GM18951 (cell line): ENCODE data around the gene ASCL2.

Source experiments
- POLR2A ChIP-seq: IDR thresholded peaks from 4 replicates; pipeline ENCODE4 v1.6.1; 2011; ENCODE audit warnings: mild to moderate bottlenecking; ENCODE audit not compliant: insufficient read length, insufficient read depth; ENCODE audit errors: extremely low read depth
- in situ Hi-C: fragments of 300-500 bp; cut with MboI; formaldehyde crosslinking; loops from one replicate; pipeline ENCODE4 v1.12.0; 2022; ENCODE audit warnings: low sequenced_read_pairs, mixed read lengths, inconsistent platforms; ENCODE audit not compliant: unreplicated experiment

ASCL2 gene

GRCh38 chr11:2270322-2271076, at the start of gene ASCL2:
ASCL2 (minus strand) TSS chr11:2270588; CDS start chr11:2270332, 256 bp downstream.
- in situ Hi-C loops = no loop called here

GRCh38 chr11:2319791-2320472, 49.5 kb upstream of the ASCL2 start:
- in situ Hi-C loops = loop anchor here (5.0 kb wide), 1 partner anchor 107 kb away; no protein-coding TSS in a partner anchor
- TF ChIP-seq POLR2A = no peak

More at GRCh38 chr11:2270322-2271076, at the start of gene ASCL2:
- TF ChIP-seq POLR2A = no peak

GRCh38 chr11:2318707-2319106, 48.3 kb upstream of the ASCL2 start:
- in situ Hi-C loops = loop anchor here (5.0 kb wide), 1 partner anchor 109 kb away; no protein-coding TSS in a partner anchor

GRCh38 chr11:2318123-2318522, 47.7 kb upstream of the ASCL2 start:
- in situ Hi-C loops = loop anchor here (5.0 kb wide), 1 partner anchor 109 kb away; no protein-coding TSS in a partner anchor

More at GRCh38 chr11:2318707-2319106, 48.3 kb upstream of the ASCL2 start:
- TF ChIP-seq POLR2A = no peak

GRCh38 chr11:2317354-2318050, 47.1 kb upstream of the ASCL2 start:
- in situ Hi-C loops = loop anchor here (5.0 kb wide), 1 partner anchor 110 kb away; no protein-coding TSS in a partner anchor
- TF ChIP-seq POLR2A = no peak

More at GRCh38 chr11:2318123-2318522, 47.7 kb upstream of the ASCL2 start:
- no peak for TF ChIP-seq POLR2A

GRCh38 chr11:2316963-2317244, 46.5 kb upstream of the ASCL2 start:
- TF ChIP-seq POLR2A = no peak
- in situ Hi-C loops = loop anchor here (5.0 kb wide), 1 partner anchor 110 kb away; no protein-coding TSS in a partner anchor

GRCh38 chr11:2316169-2316962, 46.0 kb upstream of the ASCL2 start:
- no peak for TF ChIP-seq POLR2A
- in situ Hi-C loops = loop anchor here (5.0 kb wide), 1 partner anchor 111 kb away; no protein-coding TSS in a partner anchor

GRCh38 chr11:2315395-2316168, 45.2 kb upstream of the ASCL2 start:
- in situ Hi-C loops = loop anchor here (5.0 kb wide), 1 partner anchor 112 kb away; no protein-coding TSS in a partner anchor

GRCh38 chr11:2314525-2315394, 44.4 kb upstream of the ASCL2 start:
- TF ChIP-seq POLR2A = no peak
- in situ Hi-C loops = loop anchor here (5.0 kb wide), 1 partner anchor 113 kb away; no protein-coding TSS in a partner anchor

More at GRCh38 chr11:2315395-2316168, 45.2 kb upstream of the ASCL2 start:
- TF ChIP-seq POLR2A = no peak

GRCh38 chr11:2314136-2314524, 43.7 kb upstream of the ASCL2 start:
- in situ Hi-C loops = no loop called here
- no peak for TF ChIP-seq POLR2A
